Osteocyte (in vitro differentiated cells): Measurements from ENCODE around the gene PRLR. TPM values are rescaled to one million over a fixed set of nuclear protein-coding genes. Genes with fewer than 3 reads are reported as not detected.

ENCODE experiments used
- DNase-seq: peaks from one replicate; pipeline ENCODE4 v3.0.0; 2021; ENCODE audit warnings: mixed read lengths; ENCODE audit not compliant: unreplicated experiment; ENCODE audit errors: extremely low spot score
- H3K27ac Mint-ChIP-seq: one replicate; pipeline ENCODE4 v1.8.0; 2021; ENCODE audit warnings: mild to moderate bottlenecking, mixed read lengths; ENCODE audit not compliant: unreplicated experiment
- H3K27me3 Mint-ChIP-seq: one replicate; pipeline ENCODE4 v1.8.0; 2021; ENCODE audit warnings: mixed read lengths; ENCODE audit not compliant: unreplicated experiment
- H3K36me3 Mint-ChIP-seq: one replicate; pipeline ENCODE4 v1.8.0; 2021; ENCODE audit warnings: mixed read lengths; ENCODE audit not compliant: unreplicated experiment
- H3K4me1 Mint-ChIP-seq: one replicate; pipeline ENCODE4 v1.8.0; 2021; ENCODE audit warnings: mixed read lengths; ENCODE audit not compliant: unreplicated experiment
- H3K4me3 Mint-ChIP-seq: one replicate; pipeline ENCODE4 v1.8.0; 2021; ENCODE audit warnings: mild to moderate bottlenecking, moderate library complexity, mixed read lengths; ENCODE audit not compliant: unreplicated experiment
- H3K9me3 Mint-ChIP-seq: one replicate; pipeline ENCODE4 v1.8.0; 2021; ENCODE audit warnings: mixed read lengths; ENCODE audit not compliant: unreplicated experiment
- CTCF ChIP-seq: fragments of 200-600 bp; sonication (generic); IDR thresholded peaks from 2 replicates; pipeline ENCODE4 v1.5.0; 2021; ENCODE audit warnings: antibody characterized with exemption, mild to moderate bottlenecking, moderate library complexity
- total RNA-seq: library from RNA; stranded (reverse); gene quantifications from 2 replicates; pipeline ENCODE4 v1.2.1, GENCODE V29; 2021

PRLR gene
- total RNA-seq, 1 donor from 2014 or later, result 0.30 TPM

- no peaks in the 10 kb centered on the region for H3K9me3 Mint-ChIP-seq
- DNase-seq, result no peak
- H3K4me1 Mint-ChIP-seq, result no peaks in the 10 kb centered on the region
- H3K4me3 Mint-ChIP-seq, result no peak overlapping the region
- no peaks in the 10 kb centered on the region for H3K36me3 Mint-ChIP-seq
- H3K27me3 Mint-ChIP-seq, result peaks cover 2% of the 10 kb centered on the region
- no peak overlapping the region for H3K27ac Mint-ChIP-seq
- TF ChIP-seq CTCF, result no peak
Observed at GRCh38 chr5:35094948-35095347, 135.3 kb downstream of the PRLR start.

- H3K36me3 Mint-ChIP-seq, result no peaks in the 10 kb centered on the region
- no peak for TF ChIP-seq CTCF
- H3K27ac Mint-ChIP-seq, result no peak overlapping the region
Observed at GRCh38 chr5:35092703-35093102, 137.6 kb downstream of the PRLR start.

GRCh38 chr5:35091704-35092103 lies 138.6 kb downstream of the PRLR start:
- DNase-seq, result no peak
- Mint-ChIP-seq H3K4me3 (no peak overlapping the region), H3K27me3 (peaks cover 6% of the 10 kb centered on the region), H3K27ac (no peak overlapping the region), H3K4me1 (no peaks in the 10 kb centered on the region), H3K36me3 (no peaks in the 10 kb centered on the region), H3K9me3 (no peaks in the 10 kb centered on the region)
- TF ChIP-seq CTCF, result no peak

More at GRCh38 chr5:35092703-35093102, 137.6 kb downstream of the PRLR start:
- H3K9me3 Mint-ChIP-seq, result no peaks in the 10 kb centered on the region
- H3K4me1 Mint-ChIP-seq, result no peaks in the 10 kb centered on the region
- peaks cover 5% of the 10 kb centered on the region for H3K27me3 Mint-ChIP-seq
- H3K4me3 Mint-ChIP-seq, result no peak overlapping the region
- no peak for DNase-seq

GRCh38 chr5:35089334-35090314 lies 140.7 kb downstream of the PRLR start:
- Mint-ChIP-seq H3K4me1 (no peaks in the 10 kb centered on the region), H3K36me3 (no peaks in the 10 kb centered on the region), H3K27me3 (peaks cover 8% of the 10 kb centered on the region), H3K27ac (no peak overlapping the region), H3K9me3 (no peaks in the 10 kb centered on the region), H3K4me3 (no peak overlapping the region)
- TF ChIP-seq CTCF, result peak; percentile 64
- no peak for DNase-seq

- no peak for TF ChIP-seq CTCF
- H3K27ac Mint-ChIP-seq, result no peak overlapping the region
- no peak for DNase-seq
- H3K9me3 Mint-ChIP-seq, result no peaks in the 10 kb centered on the region
- no peaks in the 10 kb centered on the region for H3K4me1 Mint-ChIP-seq
- H3K4me3 Mint-ChIP-seq, result no peak overlapping the region
- no peaks in the 10 kb centered on the region for H3K36me3 Mint-ChIP-seq
- peaks cover 8% of the 10 kb centered on the region for H3K27me3 Mint-ChIP-seq
Observed at GRCh38 chr5:35087991-35088390, 142.3 kb downstream of the PRLR start.
